K562 (cell line): ENCODE results near the gene R3HDM2. TPM values are rescaled to one million over a fixed set of nuclear protein-coding genes. Genes with fewer than 3 reads are reported as not detected.

Experiments
- BHLHE40 ChIP-seq: IDR thresholded peaks from 2 replicates; pipeline ENCODE4 v1.6.1; 2011; ENCODE audit warnings: low read length, improper control_type of control experiment
- CREB1 ChIP-seq, 2 experiments: sonication (generic) in 1 of 2; formaldehyde crosslinking in 1 of 2; IDR thresholded peaks; 2 replicates each; pipeline versions ENCODE4 v1.6.1 to v1.8.0; 2012 to 2022; ENCODE audit warnings: inconsistent platforms in 1 of 2, mild to moderate bottlenecking in 1 of 2, missing genetic modification reagents in 1 of 2, moderate library complexity in 1 of 2
- CREBBP ChIP-seq: IDR thresholded peaks from one replicate; pipeline ENCODE4 v1.6.1; 2012; ENCODE audit warnings: low read depth, mild to moderate bottlenecking, control low read depth, inconsistent platforms, low read length
- CREM ChIP-seq: IDR thresholded peaks from 2 replicates; pipeline ENCODE4 v1.6.1; 2014; ENCODE audit warnings: antibody characterized with exemption, low read depth
- ESRRA ChIP-seq: fragments of 450-650 bp; IDR thresholded peaks from 2 replicates; pipeline ENCODE4 v1.6.1; 2014; ENCODE audit warnings: low read depth, mild to moderate bottlenecking, moderate library complexity, borderline replicate concordance
- HDAC6 ChIP-seq: IDR thresholded peaks from 2 replicates; pipeline ENCODE4 v1.6.1; 2012; ENCODE audit warnings: low read depth, mild to moderate bottlenecking, control low read depth, inconsistent platforms, low read length, moderate library complexity
- HDGF ChIP-seq: fragments of 450-650 bp; IDR thresholded peaks from 2 replicates; pipeline ENCODE4 v1.6.1; 2016
- NCOA4 ChIP-seq: fragments of 450-650 bp; IDR thresholded peaks from 2 replicates; pipeline ENCODE4 v1.6.1; 2018; ENCODE audit warnings: mild to moderate bottlenecking; ENCODE audit not compliant: partially characterized antibody
- RHOXF2B ChIP-seq: fragments of 250-450 bp; sonication (Bioruptor Pico); conservative IDR thresholded peaks from 2 replicates; pipeline ENCODE4 v1.5.1; 2021
- SETDB1 ChIP-seq: IDR thresholded peaks from one replicate; pipeline ENCODE4 v1.6.1; 2012; ENCODE audit warnings: low read length, control low read depth, inconsistent platforms
- SMARCE1 ChIP-seq: fragments of 450-650 bp; IDR thresholded peaks from 2 replicates; pipeline ENCODE4 v1.7.1; 2016; ENCODE audit warnings: mild to moderate bottlenecking
- ZC3H8 ChIP-seq: fragments of 450-650 bp; IDR thresholded peaks from 2 replicates; pipeline ENCODE4 v1.6.1; 2017
- ZNF445 ChIP-seq: fragments of 250-450 bp; sonication (Bioruptor Pico); IDR thresholded peaks from 2 replicates; pipeline ENCODE4 v1.4.0; 2020; ENCODE audit warnings: low read depth, mild to moderate bottlenecking, moderate library complexity
- polyA plus RNA-seq, 8 experiments: library from polyadenylated mRNA; depleted of rRNA in 4 of 8; stranded (reverse) in 5 of 8; unstranded in 3 of 8; fragments of >200 nt; fragmentation: Nextera tagmentation in 2 of 8; fragmentation: Illumina TruSeq in 1 of 8; extraction: Ambion mirVana in 2 of 8; extraction: Trizol in 1 of 8; gene quantifications; 2 replicates each; pipeline versions ENCODE4 v1.2.1 to v1.2.3, GENCODE V29; 2011 to 2014; ENCODE audit warnings: inconsistent platforms in 1 of 8, missing spikeins in 1 of 8
- total RNA-seq, 7 experiments: library from RNA; depleted of rRNA in 6 of 7; stranded (reverse); fragments of >200 nt in 6 of 7; fragmentation: Illumina TruSeq in 2 of 7; extraction: Trizol in 2 of 7; gene quantifications; 2 replicates each; pipeline versions ENCODE4 v1.2.1 to v1.2.3, GENCODE V29; 2011 to 2021; ENCODE audit warnings: low replicate concordance in 1 of 7
- TF ChIP-seq, protein P1 (sequence below), 2 experiments: IDR thresholded peaks; 2 replicates each; pipeline ENCODE4 v1.6.1; 2011; ENCODE audit warnings: borderline replicate concordance in 1 of 2, control low read depth in 1 of 2, low read depth in 1 of 2, low read length in 1 of 2, mild to moderate bottlenecking in 1 of 2, mixed read lengths in 1 of 2, moderate library complexity in 1 of 2; ENCODE audit not compliant: insufficient read depth in 1 of 2, insufficient read length in 1 of 2, poor library complexity in 1 of 2, severe bottlenecking in 1 of 2; ENCODE audit errors: extremely low read depth in 1 of 2

The R3HDM2 gene
- total and polyA plus RNA-seq, 9 of the 15 experiments (the other 6 are each of a cell fraction or from before 2014, with no cell fraction given), result 3.3 to 18.8 (median 9.0) TPM

DNA sequence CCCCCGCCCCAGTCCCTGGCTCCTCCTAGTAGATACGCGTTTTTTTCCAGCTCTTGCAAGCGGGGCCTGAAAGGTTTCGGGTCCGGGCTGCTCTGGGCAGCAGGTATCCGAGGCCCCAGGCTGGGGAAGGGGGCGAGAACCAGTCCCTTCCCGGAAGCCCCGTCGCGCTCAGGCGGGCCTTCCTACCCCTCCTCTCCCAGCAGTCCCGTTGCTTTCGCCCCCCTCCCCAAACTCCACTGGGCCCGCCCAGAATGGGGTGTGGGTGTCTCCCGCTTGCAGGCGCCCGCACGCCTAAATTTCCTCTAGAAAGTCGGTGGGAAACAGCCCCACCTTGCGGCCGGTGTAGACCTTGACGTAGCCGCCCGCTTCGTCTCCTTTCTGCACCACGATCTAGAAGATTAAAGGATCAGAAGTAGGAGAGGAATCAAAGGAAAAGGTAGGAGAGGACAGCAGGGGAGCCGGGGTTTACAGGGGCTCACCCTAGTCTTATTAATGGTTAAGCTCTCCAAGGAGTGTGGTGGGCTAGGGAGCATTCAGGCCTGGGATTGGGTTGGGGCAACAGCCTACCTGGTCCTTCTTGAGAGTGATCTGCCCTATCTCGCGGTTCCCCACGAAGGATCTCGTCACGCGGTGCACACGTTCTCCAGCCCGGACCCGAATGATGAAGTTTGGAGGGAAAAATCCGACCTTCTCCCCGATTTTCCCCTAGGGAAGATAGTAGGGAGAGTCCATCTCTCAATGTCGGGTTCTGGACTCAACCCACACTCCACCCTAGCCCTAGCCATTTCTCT lies 187.1 kb downstream of the R3HDM2 start (continued):
- TF ChIP-seq HDGF, result no peak
- no peak for TF ChIP-seq CREBBP
- TF ChIP-seq, protein P1, sequence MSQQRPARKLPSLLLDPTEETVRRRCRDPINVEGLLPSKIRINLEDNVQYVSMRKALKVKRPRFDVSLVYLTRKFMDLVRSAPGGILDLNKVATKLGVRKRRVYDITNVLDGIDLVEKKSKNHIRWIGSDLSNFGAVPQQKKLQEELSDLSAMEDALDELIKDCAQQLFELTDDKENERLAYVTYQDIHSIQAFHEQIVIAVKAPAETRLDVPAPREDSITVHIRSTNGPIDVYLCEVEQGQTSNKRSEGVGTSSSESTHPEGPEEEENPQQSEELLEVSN (IDR thresholded peaks at IDR 0.05; ENCODE audit: borderline replicate concordance in 1 of 2, extremely low read depth in 1 of 2, insufficient read depth in 1 of 2, insufficient read length in 1 of 2, low read depth in 1 of 2, low read length in 1 of 2, poor library complexity in 1 of 2, severe bottlenecking in 1 of 2), result peak in 1 of 2 experiments; percentile 27
- TF ChIP-seq CREB1 (IDR thresholded peaks at IDR 0.05), result peak; percentile 73
- TF ChIP-seq CREB1 (CRISPR knock-in tag; IDR thresholded peaks at IDR 0.05), result peak; percentile 73; the same call in 1 of the 2 replicates
- TF ChIP-seq SMARCE1, result no peak
- TF ChIP-seq HDAC6, result no peak
- 0 out of 2 replicates have a peak, but pooled peaks have one; percentile 2 for TF ChIP-seq ESRRA
- no peak for TF ChIP-seq NCOA4
- no peak for TF ChIP-seq ZC3H8
- peak; percentile 89 for TF ChIP-seq CREM
- peak; percentile 9; the same call in 1 of the 2 replicates for TF ChIP-seq BHLHE40
- no peak for TF ChIP-seq ZNF445 (CRISPR knock-in tag)
- no peak for TF ChIP-seq SETDB1
- TF ChIP-seq RHOXF2B (CRISPR knock-in tag), result no peak
- TF ChIP-seq, all 486 proteins: peak for 42
